Keratinocyte (primary cell): ENCODE measurements around the gene URGCP. TPM values are rescaled to one million over a fixed set of nuclear protein-coding genes. Genes with fewer than 3 reads are reported as not detected.

ENCODE experiments used
- DNase-seq: peaks from one replicate; pipeline ENCODE4 v3.0.0-alpha.2; 2011; ENCODE audit warnings: low read depth, missing footprints, low spot score
- FAIRE-seq: peaks from 2 replicates; lab custom pipeline; 2011; peaks lifted over from hg19 to GRCh38; lab: Jason Lieb, UNC
- H2AFZ ChIP-seq: 2 replicates; pipeline ENCODE4 v1.6.0; 2012; ENCODE audit warnings: low read length, control low read depth, inconsistent platforms; ENCODE audit not compliant: control insufficient read depth
- H3K27ac ChIP-seq: 2 replicates; pipeline ENCODE4 v1.5.1; 2011; ENCODE audit warnings: low read length; ENCODE audit not compliant: control insufficient read depth, insufficient read depth
- H3K27me3 ChIP-seq: 3 replicates; pipeline ENCODE4 v1.6.0; 2011; ENCODE audit warnings: low read length; ENCODE audit not compliant: control insufficient read depth, insufficient read depth; ENCODE audit errors: extremely low read depth
- H3K36me3 ChIP-seq, 2 experiments: 2 replicates in 1 of 2; 3 replicates in 1 of 2; pipeline ENCODE4 v1.5.1; 2011; ENCODE audit warnings: low read length in 2 of 2, mild to moderate bottlenecking in 1 of 2; ENCODE audit not compliant: control insufficient read depth in 2 of 2, insufficient read depth in 2 of 2; ENCODE audit errors: extremely low read depth in 1 of 2
- H3K4me1 ChIP-seq: 3 replicates; pipeline ENCODE4 v1.5.1; 2011; ENCODE audit warnings: low read length; ENCODE audit not compliant: control insufficient read depth, insufficient read depth; ENCODE audit errors: extremely low read depth
- H3K4me2 ChIP-seq: 3 replicates; pipeline ENCODE4 v1.6.0; 2011; ENCODE audit warnings: low read depth, low read length; ENCODE audit not compliant: control insufficient read depth, insufficient read depth; ENCODE audit errors: extremely low read depth
- H3K4me3 ChIP-seq, 3 experiments: fragments of 200-600 bp in 1 of 3; sonication (generic) in 1 of 3; 2 replicates in 2 of 3; 3 replicates in 1 of 3; pipeline ENCODE4 v1.5.1; 2011 to 2016; ENCODE audit warnings: low read length in 3 of 3, mild to moderate bottlenecking in 3 of 3, control low read depth in 2 of 3, inconsistent platforms in 1 of 3, low read depth in 1 of 3, mixed read lengths in 1 of 3, mixed run types in 1 of 3, moderate library complexity in 1 of 3; ENCODE audit not compliant: control insufficient read depth in 2 of 3, insufficient read depth in 2 of 3; ENCODE audit errors: extremely low read depth in 1 of 3
- H3K79me2 ChIP-seq: 2 replicates; pipeline ENCODE4 v1.6.0; 2012; ENCODE audit warnings: low read length; ENCODE audit not compliant: control insufficient read depth, insufficient read depth
- H3K9ac ChIP-seq: 3 replicates; pipeline ENCODE4 v1.6.0; 2011; ENCODE audit warnings: low read length; ENCODE audit not compliant: control insufficient read depth, insufficient read depth; ENCODE audit errors: extremely low read depth
- H3K9me1 ChIP-seq: 3 replicates; pipeline ENCODE4 v1.6.0; 2011; ENCODE audit warnings: low read length; ENCODE audit not compliant: control insufficient read depth, insufficient read depth; ENCODE audit errors: extremely low read depth
- H3K9me3 ChIP-seq: 2 replicates; pipeline ENCODE4 v1.5.1; 2012; ENCODE audit warnings: low read depth, low read length; ENCODE audit not compliant: control insufficient read depth
- H4K20me1 ChIP-seq: 3 replicates; pipeline ENCODE4 v1.6.0; 2011; ENCODE audit warnings: low read length; ENCODE audit not compliant: control insufficient read depth, insufficient read depth; ENCODE audit errors: extremely low read depth
- EZH2 ChIP-seq: IDR thresholded peaks from one replicate; pipeline ENCODE4 v1.6.1; 2012; ENCODE audit warnings: inconsistent platforms, mild to moderate bottlenecking, low read length, moderate library complexity
- dilution Hi-C: fragments of 300-500 bp; cut with MboI; formaldehyde crosslinking; loops from one replicate; pipeline ENCODE4 v1.7.0; 2020; ENCODE audit warnings: low sequenced_read_pairs; ENCODE audit not compliant: extremely low pct_ligation_motif_present
- polyA plus RNA-seq, 5 experiments: library from polyadenylated mRNA; depleted of rRNA in 3 of 5; stranded (reverse) in 3 of 5; stranded (forward) in 1 of 5; unstranded in 1 of 5; fragments of >200 nt; gene quantifications; 1 replicate in 1 of 5; 2 replicates in 3 of 5; 3 replicates in 1 of 5; pipeline versions ENCODE4 v1.2.1 to v1.2.3, GENCODE V29; 2011 to 2012; ENCODE audit warnings: missing spikeins in 2 of 5, low read depth in 1 of 5, low replicate concordance in 1 of 5
- TF ChIP-seq, protein P1 (sequence below), 3 experiments: IDR thresholded peaks in 1 of 3; conservative IDR thresholded peaks in 1 of 3; optimal IDR thresholded peaks in 1 of 3; 2 replicates in 2 of 3; 3 replicates in 1 of 3; pipeline versions ENCODE3 to v1.5.1; 2011; ENCODE audit warnings: low read length in 3 of 3, mild to moderate bottlenecking in 3 of 3, moderate library complexity in 2 of 3, control low read depth in 1 of 3, inconsistent platforms in 1 of 3; ENCODE audit not compliant: insufficient read depth in 2 of 3; ENCODE audit errors: extremely low read depth in 1 of 3

URGCP gene
- polyA plus RNA-seq, 1 donor (not counting 4 experiments of a cell fraction or from before 2014, with no cell fraction given): 27.6 TPM

DNA sequence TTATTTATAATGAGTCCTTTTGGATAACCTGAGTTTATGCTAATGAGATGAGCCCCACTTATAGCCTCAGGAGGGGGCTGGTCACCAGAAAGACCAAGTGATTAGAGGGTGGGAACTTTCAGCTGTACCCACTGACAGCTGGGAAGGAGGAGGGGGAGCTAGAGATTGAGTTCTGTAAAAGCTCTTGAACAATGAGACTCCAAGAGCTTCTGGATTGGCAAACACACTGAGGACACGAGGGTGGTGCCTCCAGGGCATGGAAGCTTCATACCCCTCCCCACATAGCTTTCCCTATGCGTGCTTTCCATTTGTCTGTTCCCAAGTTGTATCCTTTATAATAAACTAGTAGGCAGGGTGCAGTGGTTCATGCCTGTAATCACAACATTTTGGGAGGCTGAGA is 57.3 kb downstream of the URGCP start:
- H3K27ac ChIP-seq: no peak overlapping the region
- peaks cover 9% of the 10 kb centered on the region for H3K27me3 ChIP-seq
- no peak overlapping the region for H3K4me2 ChIP-seq
- no peaks in the 10 kb centered on the region for H3K79me2 ChIP-seq
- H4K20me1 ChIP-seq: no peaks in the 10 kb centered on the region
- no peak overlapping the region for H3K4me3 ChIP-seq
- no peak overlapping the region for H3K9ac ChIP-seq
- peaks cover 4% of the 10 kb centered on the region for H3K4me1 ChIP-seq
- TF ChIP-seq, protein P1, sequence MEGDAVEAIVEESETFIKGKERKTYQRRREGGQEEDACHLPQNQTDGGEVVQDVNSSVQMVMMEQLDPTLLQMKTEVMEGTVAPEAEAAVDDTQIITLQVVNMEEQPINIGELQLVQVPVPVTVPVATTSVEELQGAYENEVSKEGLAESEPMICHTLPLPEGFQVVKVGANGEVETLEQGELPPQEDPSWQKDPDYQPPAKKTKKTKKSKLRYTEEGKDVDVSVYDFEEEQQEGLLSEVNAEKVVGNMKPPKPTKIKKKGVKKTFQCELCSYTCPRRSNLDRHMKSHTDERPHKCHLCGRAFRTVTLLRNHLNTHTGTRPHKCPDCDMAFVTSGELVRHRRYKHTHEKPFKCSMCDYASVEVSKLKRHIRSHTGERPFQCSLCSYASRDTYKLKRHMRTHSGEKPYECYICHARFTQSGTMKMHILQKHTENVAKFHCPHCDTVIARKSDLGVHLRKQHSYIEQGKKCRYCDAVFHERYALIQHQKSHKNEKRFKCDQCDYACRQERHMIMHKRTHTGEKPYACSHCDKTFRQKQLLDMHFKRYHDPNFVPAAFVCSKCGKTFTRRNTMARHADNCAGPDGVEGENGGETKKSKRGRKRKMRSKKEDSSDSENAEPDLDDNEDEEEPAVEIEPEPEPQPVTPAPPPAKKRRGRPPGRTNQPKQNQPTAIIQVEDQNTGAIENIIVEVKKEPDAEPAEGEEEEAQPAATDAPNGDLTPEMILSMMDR (optimal IDR thresholded peaks at IDR 0.05 in 1 of 3, IDR thresholded peaks at IDR 0.05 in 1 of 3, conservative IDR thresholded peaks at IDR 0.05 in 1 of 3; ENCODE audit: extremely low read depth in 1 of 3, insufficient read depth in 2 of 3, low read length in 3 of 3): no peak
- TF ChIP-seq EZH2: no peak
- H3K9me1 ChIP-seq: no peaks in the 10 kb centered on the region
- no peak for DNase-seq
- dilution Hi-C loops: no loop called here
- no peaks in the 10 kb centered on the region for H3K9me3 ChIP-seq
- no peak overlapping the region for H2AFZ ChIP-seq
- H3K36me3 ChIP-seq: no peaks in the 10 kb centered on the region
- FAIRE-seq: no peak

DNA sequence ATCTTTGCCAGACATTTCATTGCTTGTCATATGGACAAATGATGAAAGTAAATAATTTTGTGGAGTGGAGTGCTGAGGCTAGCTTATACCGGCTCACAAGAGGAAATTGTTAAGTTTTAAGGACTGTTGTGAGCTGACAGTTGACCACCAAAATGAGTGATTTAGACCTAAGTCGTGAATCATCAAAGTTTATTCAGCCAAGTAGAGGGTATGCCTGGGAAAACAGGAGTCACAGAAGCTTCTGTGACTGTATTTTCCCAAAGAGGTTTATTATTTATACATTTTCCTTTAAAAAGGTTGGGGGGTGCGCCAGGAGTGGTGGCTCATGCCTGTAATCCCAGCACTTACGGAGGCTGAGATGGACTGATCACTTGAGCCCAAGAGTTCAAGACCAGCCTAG is 58.9 kb downstream of the URGCP start:
- no peak overlapping the region for H2AFZ ChIP-seq
- no peaks in the 10 kb centered on the region for H3K36me3 ChIP-seq
- H3K4me1 ChIP-seq: peaks cover 4% of the 10 kb centered on the region
- H3K4me2 ChIP-seq: no peak overlapping the region
- FAIRE-seq: no peak
- no peak for TF ChIP-seq EZH2
- TF ChIP-seq, protein P1 (optimal IDR thresholded peaks at IDR 0.05 in 1 of 3, IDR thresholded peaks at IDR 0.05 in 1 of 3, conservative IDR thresholded peaks at IDR 0.05 in 1 of 3; ENCODE audit: extremely low read depth in 1 of 3, insufficient read depth in 2 of 3, low read length in 3 of 3): no peak
- no peak overlapping the region for H3K4me3 ChIP-seq
- H3K79me2 ChIP-seq: no peaks in the 10 kb centered on the region
- dilution Hi-C loops: no loop called here
- no peak overlapping the region for H3K27ac ChIP-seq
- H3K9me1 ChIP-seq: no peaks in the 10 kb centered on the region
- H3K9ac ChIP-seq: no peak overlapping the region
- H3K27me3 ChIP-seq: peaks cover 9% of the 10 kb centered on the region
- no peaks in the 10 kb centered on the region for H4K20me1 ChIP-seq
- H3K9me3 ChIP-seq: no peaks in the 10 kb centered on the region
- DNase-seq: no peak
